Osteocyte (in vitro differentiated cells): ENCODE data around the gene RMI2. TPM values are rescaled to one million over a fixed set of nuclear protein-coding genes. Genes with fewer than 3 reads are reported as not detected.

Source experiments
- DNase-seq: peaks from one replicate; pipeline ENCODE4 v3.0.0; 2021; ENCODE audit warnings: mixed read lengths; ENCODE audit not compliant: unreplicated experiment; ENCODE audit errors: extremely low spot score
- H3K27ac Mint-ChIP-seq: one replicate; pipeline ENCODE4 v1.8.0; 2021; ENCODE audit warnings: mild to moderate bottlenecking, mixed read lengths; ENCODE audit not compliant: unreplicated experiment
- H3K27me3 Mint-ChIP-seq: one replicate; pipeline ENCODE4 v1.8.0; 2021; ENCODE audit warnings: mixed read lengths; ENCODE audit not compliant: unreplicated experiment
- H3K36me3 Mint-ChIP-seq: one replicate; pipeline ENCODE4 v1.8.0; 2021; ENCODE audit warnings: mixed read lengths; ENCODE audit not compliant: unreplicated experiment
- H3K4me1 Mint-ChIP-seq: one replicate; pipeline ENCODE4 v1.8.0; 2021; ENCODE audit warnings: mixed read lengths; ENCODE audit not compliant: unreplicated experiment
- H3K4me3 Mint-ChIP-seq: one replicate; pipeline ENCODE4 v1.8.0; 2021; ENCODE audit warnings: mild to moderate bottlenecking, moderate library complexity, mixed read lengths; ENCODE audit not compliant: unreplicated experiment
- H3K9me3 Mint-ChIP-seq: one replicate; pipeline ENCODE4 v1.8.0; 2021; ENCODE audit warnings: mixed read lengths; ENCODE audit not compliant: unreplicated experiment
- total RNA-seq: library from RNA; stranded (reverse); gene quantifications from 2 replicates; pipeline ENCODE4 v1.2.1, GENCODE V29; 2021
- TF ChIP-seq, protein P1 (sequence below): fragments of 200-600 bp; sonication (generic); IDR thresholded peaks from 2 replicates; pipeline ENCODE4 v1.5.0; 2021; ENCODE audit warnings: antibody characterized with exemption, mild to moderate bottlenecking, moderate library complexity

RMI2 gene
- total RNA-seq, 1 donor from 2014 or later, result 4.1 TPM

DNA sequence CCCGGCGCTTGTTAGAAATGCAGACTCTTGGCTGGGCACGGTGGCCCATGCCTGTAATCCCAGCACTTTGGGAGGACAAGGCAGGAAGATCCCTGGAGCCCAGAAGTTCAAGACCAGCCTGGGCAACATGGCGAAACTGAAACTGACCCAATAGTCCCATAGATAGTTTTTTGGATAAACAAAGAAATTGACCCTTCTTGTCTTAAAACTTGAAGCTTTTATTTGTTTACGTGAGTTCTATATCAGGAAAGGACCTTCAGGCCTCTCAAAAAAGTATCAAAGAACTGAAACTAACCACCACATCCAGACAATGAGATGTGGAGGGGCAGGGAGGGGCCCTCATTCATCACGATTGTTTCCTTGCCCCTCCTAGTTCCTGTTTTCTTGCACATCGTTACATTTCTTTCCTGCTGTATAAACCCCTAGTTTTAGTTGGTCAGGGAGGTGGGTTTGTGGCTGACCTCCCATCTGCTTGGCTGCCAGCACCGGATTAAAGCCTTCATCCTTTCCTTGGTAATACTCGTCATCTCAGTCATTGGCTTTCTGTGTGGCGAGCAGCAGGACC is 34.2 kb upstream of the RMI2 start:
- Mint-ChIP-seq H3K4me3 (no peak overlapping the region), H3K27ac (no peak overlapping the region), H3K4me1 (peaks cover 36% of the 10 kb centered on the region), H3K36me3 (no peaks in the 10 kb centered on the region), H3K27me3 (no peaks in the 10 kb centered on the region), H3K9me3 (no peaks in the 10 kb centered on the region)
- TF ChIP-seq, protein P1, sequence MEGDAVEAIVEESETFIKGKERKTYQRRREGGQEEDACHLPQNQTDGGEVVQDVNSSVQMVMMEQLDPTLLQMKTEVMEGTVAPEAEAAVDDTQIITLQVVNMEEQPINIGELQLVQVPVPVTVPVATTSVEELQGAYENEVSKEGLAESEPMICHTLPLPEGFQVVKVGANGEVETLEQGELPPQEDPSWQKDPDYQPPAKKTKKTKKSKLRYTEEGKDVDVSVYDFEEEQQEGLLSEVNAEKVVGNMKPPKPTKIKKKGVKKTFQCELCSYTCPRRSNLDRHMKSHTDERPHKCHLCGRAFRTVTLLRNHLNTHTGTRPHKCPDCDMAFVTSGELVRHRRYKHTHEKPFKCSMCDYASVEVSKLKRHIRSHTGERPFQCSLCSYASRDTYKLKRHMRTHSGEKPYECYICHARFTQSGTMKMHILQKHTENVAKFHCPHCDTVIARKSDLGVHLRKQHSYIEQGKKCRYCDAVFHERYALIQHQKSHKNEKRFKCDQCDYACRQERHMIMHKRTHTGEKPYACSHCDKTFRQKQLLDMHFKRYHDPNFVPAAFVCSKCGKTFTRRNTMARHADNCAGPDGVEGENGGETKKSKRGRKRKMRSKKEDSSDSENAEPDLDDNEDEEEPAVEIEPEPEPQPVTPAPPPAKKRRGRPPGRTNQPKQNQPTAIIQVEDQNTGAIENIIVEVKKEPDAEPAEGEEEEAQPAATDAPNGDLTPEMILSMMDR, result no peak
- DNase-seq, result no peak

DNA sequence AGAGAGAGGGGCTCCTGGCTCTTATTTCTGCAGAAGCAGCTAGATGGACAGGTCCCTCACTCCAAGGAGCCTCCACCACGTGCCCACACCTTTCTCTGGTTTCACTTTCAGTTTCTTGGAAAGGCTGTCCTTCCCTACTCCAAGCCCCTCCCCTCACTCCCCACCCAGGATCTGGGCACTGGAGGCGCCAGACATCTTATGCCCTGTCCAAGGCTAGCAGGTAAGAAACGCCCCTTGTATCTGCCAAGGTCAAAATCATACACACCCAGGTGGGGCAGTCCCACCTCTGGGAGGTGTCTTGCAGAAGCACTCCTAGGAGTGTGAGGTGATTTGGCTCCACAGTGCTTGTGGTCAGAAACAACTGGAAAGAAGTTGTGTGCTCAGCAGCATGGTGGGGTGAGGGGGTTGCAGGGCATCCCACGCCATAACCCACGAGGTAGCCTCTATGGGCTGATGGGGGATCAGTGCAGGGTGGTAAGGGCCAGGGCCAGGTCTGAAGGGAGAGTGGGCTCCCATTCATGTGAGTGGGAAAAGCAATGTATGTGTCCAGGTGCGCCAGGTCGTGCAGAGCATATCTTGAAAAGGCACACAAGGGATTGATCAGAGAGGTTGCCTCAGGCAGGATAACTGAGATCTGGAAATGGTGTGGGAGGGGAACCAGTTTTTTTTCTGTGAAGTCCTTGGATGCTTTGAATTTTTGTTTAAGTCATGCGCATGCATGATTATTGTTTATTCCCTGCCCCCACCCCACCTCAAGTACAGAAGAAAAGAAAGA is 32.4 kb upstream of the RMI2 start:
- Mint-ChIP-seq H3K9me3 (no peaks in the 10 kb centered on the region), H3K4me1 (peaks cover 45% of the 10 kb centered on the region), H3K27me3 (no peaks in the 10 kb centered on the region), H3K27ac (no peak overlapping the region), H3K36me3 (no peaks in the 10 kb centered on the region), H3K4me3 (no peak overlapping the region)
- no peak for DNase-seq
- TF ChIP-seq, protein P1, result no peak

DNA sequence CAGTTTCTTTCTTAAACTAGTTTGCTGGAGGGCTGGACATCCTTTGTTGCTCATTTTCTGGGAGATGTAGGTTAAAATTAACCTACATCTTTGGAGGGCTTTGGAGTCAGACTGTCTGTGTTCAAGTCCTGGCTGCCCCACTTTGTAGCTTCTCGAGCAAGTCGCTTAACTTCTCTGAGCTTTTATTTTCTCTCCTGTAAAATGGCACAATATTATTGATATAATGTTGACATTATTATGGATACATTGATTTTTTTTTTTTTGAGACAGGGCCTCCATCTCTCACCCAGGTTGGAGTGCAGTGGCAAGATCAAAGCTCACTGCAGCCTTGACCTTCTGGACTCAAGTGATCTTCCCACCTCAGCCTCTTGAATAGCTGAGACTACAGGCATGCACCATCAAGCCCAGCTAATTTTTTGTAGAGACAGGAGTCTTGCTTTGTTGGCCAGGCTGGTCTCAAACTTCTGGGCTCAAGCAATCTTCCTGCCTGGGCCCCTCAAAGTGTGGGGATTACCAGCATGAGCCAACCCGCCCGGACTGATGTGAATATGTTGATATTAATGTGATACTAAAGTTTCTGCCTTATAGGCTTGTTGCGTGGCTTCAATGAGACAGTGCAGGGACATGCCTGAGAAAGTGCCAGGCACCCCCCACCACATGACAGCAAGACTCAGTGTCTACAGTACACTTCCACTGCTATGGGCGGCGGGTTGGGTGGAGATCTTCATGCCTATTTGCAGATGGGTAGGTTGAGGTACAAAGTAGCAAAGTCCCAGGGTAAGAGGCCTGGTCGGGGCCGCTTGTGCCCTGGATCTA is 31.6 kb upstream of the RMI2 start:
- no peaks in the 10 kb centered on the region for H3K36me3 Mint-ChIP-seq
- no peak for DNase-seq
- H3K9me3 Mint-ChIP-seq, result no peaks in the 10 kb centered on the region
- H3K27ac Mint-ChIP-seq, result no peak overlapping the region
- H3K4me1 Mint-ChIP-seq, result peaks cover 45% of the 10 kb centered on the region
- TF ChIP-seq, protein P1, result no peak
- no peaks in the 10 kb centered on the region for H3K27me3 Mint-ChIP-seq
- H3K4me3 Mint-ChIP-seq, result no peak overlapping the region

DNA sequence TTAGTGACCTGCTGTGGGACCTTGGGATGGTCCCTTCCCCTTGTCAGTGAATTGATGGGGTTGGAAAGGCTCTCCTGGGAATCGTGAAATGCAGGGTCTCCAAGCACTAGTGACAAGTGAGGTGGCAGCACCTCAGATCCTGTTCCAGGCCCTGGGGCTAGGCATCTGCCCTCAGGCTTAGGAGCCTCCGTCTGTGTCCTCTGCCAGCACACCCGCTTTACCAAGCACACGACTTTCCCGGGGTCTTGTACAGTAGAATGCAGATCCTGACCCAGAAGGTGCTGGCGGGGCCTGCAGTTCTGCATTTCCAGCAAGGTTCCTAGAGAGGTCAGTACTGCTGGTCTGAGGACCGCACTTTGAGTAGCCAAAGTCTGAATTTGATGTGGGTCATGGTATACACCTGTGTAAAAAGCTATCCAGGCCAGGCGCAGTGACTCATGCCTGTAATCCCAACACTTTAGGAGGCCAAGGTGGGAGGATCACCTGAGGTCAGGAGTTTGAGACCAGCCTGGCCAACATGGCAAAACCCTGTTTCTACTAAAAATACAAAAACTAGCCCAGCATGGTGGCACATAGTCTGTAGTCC is 30.9 kb upstream of the RMI2 start:
- Mint-ChIP-seq H3K36me3 (no peaks in the 10 kb centered on the region), H3K27me3 (no peaks in the 10 kb centered on the region), H3K27ac (no peak overlapping the region), H3K4me3 (no peak overlapping the region), H3K9me3 (no peaks in the 10 kb centered on the region), H3K4me1 (peaks cover 45% of the 10 kb centered on the region)
- no peak for DNase-seq
- TF ChIP-seq, protein P1, result no peak
